HG02981 (cell line): ENCODE data around the gene KATNAL2.

Experiments
- ATAC-seq: cut with Tn5 transposase; IDR thresholded peaks from one replicate; pipeline ENCODE4 v1.9.1; 2021; ENCODE audit warnings: mild to moderate bottlenecking, moderate library complexity; ENCODE audit not compliant: unreplicated experiment

KATNAL2 gene

GRCh38 chr18:47109720-47110119 lies 192.3 kb downstream of the KATNAL2 start:
- no peak for ATAC-seq

DNA sequence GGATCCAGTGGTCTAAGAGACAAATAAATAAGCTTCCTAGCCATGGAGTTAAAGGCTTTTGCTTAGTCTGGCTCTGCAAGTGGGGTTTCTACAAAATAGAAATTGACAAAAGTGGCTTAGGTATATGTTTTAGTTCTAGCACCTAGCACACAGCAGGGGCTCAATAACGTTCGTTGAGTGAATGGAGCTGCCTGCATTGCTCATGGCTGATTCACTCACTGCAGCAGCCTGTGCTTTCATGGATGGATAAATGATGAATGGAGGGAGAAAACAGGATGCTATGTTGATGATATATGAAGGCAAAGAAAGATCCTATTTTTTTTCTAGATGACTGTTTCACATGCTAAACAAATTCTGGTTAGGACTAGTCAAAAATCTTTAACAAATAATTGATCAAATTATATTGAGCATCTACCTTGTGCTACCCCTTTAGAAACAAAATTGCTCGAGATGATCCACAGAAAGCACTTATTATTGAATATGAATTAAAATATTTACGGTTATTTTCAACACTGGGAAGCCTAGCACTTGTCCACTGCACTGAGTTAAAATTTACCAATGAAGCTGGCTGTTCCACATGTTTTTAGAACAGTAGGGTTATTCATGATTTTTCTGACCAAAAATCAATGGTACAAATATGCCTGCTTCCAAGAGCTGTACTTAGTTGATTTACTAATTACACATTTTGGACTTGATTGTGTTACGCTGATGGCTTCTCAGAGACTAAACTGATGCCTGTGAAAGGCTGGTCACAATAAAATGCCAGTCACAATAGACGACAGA lies 193.3 kb downstream of the KATNAL2 start:
- ATAC-seq, result no peak

DNA sequence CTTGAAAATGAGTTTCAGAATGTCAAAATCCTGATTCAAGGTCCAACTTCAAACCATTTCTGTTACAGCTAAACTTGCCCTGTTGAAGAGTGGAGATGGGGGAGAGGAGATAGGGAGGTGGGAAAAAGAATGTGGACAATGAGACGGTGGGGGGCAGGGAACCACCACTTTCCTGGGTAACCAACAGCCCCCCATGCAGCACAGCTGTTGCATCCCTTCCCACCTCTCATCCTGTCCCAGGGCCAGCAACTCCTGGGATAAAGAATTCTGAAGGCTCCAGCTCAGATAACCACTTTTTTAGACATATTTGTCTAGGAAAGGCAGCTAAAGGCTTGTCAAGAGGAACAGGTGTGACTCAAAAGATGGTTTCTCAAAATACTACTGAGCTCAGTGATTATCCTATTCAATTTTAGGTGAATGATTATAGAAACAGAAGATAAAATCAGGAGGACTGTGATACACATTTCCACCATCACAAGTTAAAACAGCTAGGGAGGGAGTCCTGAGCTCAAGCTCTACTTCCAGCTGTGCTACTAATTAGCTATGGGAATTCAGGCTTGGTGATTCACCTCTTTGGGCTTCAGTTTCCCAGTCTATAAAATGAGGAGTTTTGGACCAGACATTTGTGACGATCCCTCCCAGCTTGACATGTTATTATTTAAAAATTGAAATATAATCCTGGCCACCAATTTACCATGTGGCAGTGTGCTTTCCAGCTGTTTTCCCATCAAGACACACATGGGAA lies 196.6 kb downstream of the KATNAL2 start:
- no peak for ATAC-seq

GRCh38 chr18:47115205-47115604 lies 197.8 kb downstream of the KATNAL2 start:
- no peak for ATAC-seq

DNA sequence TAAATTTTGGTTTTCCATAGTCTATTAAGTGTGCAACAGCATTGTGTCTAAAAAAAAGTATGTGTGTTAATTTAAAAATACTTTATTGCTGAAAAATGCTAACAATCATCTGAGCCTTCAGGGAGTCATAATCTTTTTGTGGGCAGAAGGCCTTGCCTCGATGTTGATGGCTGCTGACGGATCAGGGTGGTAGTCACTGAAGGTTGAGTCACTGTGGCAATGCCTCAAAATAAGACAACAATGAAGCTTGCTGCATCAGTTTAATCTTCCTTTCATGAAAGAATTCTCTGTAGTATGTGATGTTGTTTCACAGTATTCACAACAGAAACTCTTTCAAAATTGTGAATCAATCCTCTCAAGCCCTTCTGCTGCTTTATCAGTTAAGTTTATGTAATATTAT lies 201.6 kb downstream of the KATNAL2 start:
- ATAC-seq, result no peak

GRCh38 chr18:47120428-47120827 lies 203.0 kb downstream of the KATNAL2 start:
- peak; percentile 89 for ATAC-seq

DNA sequence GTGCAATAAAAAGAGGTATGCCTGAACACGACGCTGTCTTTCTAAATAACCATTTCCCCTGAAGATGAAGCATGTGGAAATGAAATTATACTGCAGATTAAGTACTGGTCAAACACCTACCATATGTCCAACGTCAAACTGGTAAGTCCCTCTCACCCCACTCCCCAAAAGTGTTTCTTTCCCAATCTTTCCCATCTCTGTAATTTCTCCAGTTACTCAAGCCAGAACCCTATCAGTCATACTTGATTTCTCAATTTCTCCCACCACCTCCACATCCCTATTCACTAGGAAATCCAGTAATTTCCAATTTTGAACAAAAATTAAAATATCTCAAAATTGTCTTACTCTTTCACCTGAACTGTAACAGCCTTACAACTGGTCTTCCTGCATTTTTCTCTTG lies 203.7 kb downstream of the KATNAL2 start:
- no peak for ATAC-seq

GRCh38 chr18:47141289-47141688 lies 223.9 kb downstream of the KATNAL2 start:
- ATAC-seq, result no peak

- ATAC-seq, result no peak
Observed at GRCh38 chr18:47143153-47143552, 225.8 kb downstream of the KATNAL2 start.

GRCh38 chr18:47143899-47144485 lies 226.6 kb downstream of the KATNAL2 start:
- ATAC-seq, result no peak

GRCh38 chr18:47146206-47146605 lies 228.8 kb downstream of the KATNAL2 start:
- no peak for ATAC-seq

- ATAC-seq, result no peak
Observed at GRCh38 chr18:47149457-47150028, 232.1 kb downstream of the KATNAL2 start.

DNA sequence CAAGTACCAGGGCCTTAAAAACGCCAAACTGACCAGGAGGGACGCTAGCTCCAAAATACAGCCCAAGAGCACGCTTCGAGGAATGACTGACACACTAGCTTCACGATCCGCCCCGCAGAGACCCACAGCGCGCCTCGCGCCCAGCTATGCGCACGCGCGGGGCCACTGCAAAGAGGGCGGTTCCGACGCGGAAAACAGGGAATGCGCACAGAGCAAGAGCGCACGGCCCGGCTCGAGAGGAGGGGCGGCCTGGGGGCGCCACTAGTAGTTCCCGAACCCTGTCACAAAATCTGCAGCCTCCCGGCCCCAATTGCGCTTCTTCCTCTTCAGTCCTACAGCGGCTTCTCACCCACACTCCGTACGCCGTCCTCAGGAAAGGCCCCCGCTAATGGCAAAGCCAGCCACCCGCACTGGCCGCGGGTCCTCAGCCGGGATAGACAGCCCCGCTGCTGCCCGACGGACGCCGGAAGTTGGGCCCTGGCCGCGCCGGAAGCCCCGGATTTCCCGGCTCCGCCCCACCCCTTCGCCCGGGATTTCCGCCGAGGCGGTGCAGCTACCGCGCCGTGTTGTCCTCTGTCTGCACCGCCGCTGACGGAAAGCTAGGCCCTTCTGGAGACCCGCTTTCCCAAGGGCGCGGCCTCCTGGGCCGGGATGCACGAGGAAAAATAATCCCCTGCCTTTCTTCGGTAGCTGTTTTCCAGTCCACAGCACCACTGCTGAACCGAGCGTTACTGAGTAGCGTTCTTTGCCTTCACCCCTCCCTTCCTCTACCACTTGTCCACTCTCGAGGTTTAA lies 232.8 kb downstream of the KATNAL2 start, which contains the start of gene HDHD2:
TSS of gene HDHD2 (minus strand) at position 472 of the 795 bp plus-strand sequence. CDS start 14,061 bp downstream, outside the sequence.
- peak; percentile 80 for ATAC-seq

- peak; percentile 9 for ATAC-seq
Observed at GRCh38 chr18:47150824-47151366, 233.5 kb downstream of the KATNAL2 start.

DNA sequence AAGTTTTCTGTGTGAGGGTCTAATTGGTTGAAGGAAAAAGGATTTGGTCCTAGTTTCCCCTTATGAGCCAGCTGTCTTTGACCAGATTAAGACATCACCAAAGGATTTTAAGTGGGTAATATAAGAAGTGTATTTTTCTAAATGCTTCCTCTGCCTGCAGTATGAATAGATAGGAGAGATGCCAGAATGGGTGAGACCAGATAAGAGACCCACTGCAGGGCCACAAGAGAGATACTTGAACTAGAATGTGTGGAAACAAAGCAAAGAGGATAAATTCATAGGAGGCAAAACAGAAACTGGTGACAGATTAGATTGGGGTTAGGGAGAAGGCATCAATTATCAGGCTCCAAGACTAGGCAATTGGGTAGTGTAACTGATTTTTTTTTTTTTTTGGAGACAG lies 234.0 kb downstream of the KATNAL2 start:
- no peak for ATAC-seq
